KG1 (cell line): ENCODE data around the gene CEP72.

Experiments used
- DNase-seq: peaks from one replicate; lab custom pipeline; 2025; lab: John Stamatoyannopoulos, UW

Gene CEP72

DNA sequence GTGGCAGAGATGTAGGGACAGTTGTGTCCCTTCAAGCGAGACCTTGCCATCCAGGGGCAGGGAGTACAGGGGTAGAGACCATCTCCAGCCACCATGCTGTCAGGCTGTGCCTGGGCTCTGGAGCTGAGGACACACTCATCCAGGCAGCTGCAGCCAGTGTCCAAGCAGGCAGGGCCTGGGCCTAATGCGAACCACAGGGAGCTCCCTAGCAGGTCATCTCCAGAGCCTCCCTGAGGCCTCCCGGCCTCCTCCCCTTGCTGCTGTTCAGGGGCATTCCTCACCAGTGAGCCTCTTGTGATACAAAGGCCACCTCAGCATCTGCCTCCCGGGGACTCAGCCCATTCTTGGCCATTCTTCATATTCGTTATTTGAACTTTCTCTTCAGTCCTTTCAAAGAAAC is 46.0 kb downstream of the CEP72 start:
- DNase-seq, result no peak

DNA sequence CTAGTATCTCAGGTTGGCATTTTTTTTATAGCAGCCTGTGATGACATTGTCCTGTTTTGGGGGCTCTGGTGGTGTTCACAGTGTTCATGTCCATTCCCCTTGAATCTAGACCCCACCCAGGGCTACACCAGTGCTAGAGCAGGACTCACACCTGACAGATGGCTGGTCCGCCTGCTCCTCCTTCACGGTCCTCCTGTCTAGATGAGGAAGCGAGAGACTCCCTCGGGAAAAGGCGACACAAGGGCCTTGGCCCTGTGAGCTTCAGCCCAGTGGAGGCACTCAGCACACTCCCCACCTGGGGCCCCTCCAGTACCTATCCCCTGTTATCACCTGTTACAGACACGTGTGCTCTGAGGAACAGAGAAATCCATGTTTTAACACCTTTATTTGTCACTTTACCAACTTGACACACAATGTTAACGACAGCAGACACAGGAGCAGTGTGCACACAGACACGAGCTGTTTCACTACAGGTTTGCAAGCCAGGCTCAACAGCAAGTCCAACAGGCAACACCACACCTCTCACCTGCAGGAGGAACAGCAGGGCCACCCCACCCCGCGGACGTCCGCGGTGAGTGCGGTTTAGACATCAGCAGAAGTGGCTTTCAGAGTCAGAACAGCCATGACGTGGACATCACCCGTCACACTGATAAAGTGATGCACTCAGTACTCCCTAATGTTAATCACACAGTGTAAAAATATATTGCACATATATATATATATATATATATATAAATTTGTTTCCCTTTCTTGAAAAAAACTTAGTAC is 47.5 kb downstream of the CEP72 start:
- DNase-seq, result no peak

DNA sequence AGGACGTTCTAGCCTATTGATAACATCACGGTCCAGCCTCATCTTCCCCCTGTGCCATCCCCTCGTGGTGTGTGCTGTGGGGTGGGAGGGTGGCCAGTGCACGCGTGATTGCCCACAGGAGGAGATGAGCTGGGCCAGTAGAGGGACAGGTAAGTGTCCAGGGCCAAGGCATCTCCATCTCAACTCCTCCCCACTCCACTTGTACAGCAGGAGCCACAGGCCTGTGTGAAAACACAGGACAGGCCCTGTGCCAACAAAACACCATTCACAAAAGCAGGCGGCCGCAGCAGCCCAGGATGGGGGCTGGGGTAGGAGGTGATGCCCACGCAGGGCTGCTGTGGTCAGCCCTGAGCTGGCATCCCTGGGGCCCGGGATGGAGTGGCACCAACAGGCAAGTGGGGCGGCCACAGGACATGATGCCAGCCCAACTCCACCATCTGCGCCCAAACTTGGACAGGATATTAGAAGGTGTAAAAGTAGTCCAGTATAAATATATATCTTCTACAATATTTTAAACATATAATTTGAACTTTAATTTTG is 48.4 kb downstream of the CEP72 start:
- no peak for DNase-seq

DNA sequence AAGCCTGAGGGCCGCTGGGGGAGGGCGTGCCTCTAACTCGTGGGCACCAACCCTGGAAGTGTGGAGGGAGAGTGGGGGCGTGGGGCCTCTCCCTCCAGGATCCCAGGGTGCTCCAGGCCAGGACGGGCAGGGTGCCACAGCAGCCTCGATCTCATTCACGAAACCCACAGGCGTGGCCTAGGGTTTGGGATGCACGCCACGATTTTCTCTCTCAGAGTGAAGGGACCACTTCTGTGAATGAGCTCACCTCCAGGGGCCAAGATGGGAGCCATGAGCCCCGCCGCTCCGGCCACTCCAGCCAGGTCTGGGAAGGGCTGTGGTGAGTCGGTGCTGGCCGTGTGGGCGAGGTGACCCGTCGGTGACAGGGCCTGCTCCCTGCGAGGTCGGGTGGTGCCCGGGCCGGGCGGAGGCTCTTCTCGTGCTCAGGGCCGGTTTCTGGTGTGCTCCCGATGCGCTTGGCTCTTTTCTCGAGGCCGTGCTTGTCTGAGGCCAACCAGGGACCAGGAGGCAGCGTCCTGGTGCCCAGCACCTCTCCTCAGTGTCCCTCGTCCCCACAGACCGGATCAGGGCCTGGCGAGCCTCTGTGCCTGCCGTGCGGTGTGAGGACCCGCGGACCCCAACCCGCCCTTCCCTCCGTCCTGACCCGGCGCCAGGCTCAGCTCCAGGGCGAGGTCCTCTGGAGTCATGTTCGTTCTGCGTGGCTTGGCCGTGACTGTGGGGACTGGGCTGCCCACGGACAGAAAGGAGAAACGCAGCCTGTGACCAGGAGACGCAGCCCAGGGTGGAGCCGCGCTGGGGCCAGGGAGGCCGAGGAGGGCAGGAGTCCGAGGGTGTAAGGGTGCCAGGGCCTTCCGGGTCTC is 50.0 kb downstream of the CEP72 start:
- DNase-seq, result no peak

DNA sequence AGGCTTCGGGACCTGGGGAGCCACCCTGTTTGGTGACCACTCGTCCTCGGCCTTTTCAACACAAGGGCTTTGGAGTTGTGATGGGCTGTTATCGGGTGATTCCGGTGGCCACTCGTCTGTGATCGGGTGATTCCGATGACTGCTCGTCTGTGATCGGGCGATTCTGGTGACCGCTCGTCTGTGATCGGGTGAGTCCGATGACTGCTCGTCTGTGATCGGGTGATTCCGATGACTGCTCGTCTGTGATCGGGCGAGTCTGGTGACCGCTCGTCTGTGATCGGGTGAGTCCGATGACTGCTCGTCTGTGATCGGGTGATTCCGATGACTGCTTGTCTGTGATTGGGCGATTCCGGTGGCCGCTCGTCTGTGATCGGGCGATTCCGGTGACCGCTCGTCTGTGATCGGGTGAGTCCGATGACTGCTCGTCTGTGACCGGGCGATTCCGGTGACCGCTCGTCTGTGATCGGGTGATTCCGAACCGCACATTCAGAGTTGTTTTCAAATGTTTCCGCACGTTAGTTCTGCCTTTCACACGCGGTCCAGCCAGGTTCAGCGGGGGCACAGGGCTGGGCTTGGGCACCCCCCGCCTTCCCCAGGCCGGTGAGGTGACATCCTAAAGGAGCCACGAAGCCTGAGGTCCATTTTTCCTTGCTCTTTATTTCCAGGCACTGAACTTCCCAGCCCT is 50.8 kb downstream of the CEP72 start:
- DNase-seq, result no peak

DNA sequence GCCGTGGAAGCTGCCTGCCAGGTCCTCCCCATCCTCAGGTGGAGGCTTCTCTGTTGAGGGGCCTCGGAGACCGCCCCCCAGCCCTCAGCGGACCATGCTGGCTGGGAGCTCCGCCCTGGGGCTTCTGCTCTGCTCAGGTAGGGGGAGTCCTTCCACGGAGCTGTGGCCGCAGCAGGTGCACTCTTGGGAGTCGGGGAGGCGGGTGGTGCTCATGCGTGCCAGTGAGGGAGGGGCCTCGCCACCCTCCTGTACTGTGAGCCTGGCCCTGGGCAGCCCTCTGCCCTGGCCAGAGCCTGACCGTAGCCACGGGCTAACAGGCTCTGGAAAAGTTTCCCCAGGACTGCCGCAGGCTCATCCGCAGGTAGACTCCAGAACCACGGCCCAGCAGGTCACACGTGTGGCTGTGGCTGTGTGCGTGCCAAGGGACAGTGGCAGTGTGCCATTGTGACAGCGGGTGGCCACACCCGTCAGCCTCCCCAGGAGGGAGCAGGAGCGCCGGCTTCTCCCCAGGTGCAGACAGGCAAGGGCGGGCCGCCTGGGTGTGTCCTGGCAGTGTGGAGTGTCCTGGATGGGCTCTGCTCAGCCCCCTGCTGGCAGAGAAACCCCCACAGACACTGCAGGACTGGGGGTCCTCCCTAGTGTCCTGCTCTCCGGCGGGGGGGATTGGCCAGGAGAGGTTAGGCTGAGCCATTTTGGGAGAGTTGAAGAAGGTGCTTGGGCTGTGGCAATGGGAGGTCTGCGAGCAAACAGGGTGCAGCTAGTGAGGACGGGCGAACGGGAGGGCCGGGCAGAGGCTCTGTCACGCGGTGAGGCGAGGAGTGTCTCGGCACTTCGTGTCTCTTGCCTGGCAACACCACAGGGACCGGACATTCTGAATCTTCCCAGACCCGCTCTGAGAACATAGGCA is 51.5 kb downstream of the CEP72 start:
- DNase-seq, result no peak

DNA sequence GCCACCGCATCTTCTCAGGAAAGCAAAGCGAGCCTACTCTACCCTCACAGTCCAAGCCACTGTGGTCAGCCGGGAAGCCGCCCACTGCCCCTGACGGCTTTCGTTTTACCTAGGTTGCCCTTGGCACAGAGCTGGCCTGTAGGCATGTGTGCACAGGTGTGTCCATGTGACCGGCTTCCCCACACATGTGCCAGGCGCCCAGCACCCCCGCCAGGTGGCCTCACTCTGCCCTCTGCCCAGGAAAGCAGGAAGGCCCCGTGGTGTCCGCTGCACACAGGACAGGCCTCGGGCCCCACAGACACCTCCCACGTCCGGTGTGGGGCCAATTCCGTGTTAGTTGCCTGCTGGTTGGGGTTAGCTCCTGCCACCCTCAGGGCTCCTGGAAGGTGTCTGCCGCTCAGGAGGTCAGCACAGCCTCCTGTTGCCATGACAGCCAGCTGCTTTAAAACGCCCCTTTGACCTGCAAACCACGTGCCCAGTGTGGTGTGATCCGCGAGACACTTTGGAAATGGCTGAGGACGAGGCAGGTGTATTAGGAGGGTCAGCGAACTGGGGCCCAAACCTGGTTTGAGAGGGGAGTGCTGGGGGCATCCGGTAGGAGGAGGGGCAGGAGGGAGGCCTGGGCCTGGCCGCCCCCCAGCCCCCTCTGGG is 52.3 kb downstream of the CEP72 start:
- DNase-seq, result no peak

DNA sequence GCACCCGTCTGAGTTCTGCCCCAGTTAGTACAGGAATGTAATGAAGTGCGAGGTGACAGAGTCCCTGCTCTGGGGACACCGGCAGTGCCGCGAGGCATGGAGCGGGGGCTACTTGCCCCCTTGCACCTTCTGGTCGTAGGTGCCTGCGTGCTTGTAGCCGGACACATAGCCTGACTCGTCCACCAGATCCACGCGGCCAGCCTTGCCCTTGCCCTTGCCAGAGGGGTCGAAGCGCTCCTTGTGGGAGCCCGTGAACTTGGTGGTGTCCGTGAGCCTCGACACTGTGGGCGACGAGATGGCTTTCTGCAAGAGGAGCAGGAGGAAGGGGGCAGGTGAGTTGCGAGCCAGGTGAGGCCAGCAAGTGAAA is 52.8 kb downstream of the CEP72 start:
- DNase-seq, result no peak

DNA sequence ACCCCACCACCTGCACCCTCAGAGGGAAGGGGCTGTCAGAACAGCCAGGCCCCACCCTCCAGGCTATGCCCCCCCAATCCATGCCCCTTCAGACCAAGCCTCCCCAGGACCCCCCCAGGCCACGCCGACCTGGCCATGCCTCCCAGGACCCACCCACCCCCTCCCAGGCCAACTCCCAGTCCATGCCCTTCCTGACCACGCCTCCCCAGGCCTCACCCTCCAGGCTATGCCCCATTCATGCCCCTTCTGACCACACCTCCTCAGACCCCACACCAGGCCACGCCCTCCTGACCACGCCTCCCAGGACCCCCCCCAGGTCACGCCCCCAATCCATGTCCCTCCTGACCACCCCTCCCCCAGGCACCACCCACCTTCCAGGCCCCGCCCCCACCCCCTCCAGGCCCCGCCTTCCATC is 53.4 kb downstream of the CEP72 start:
- no peak for DNase-seq

DNA sequence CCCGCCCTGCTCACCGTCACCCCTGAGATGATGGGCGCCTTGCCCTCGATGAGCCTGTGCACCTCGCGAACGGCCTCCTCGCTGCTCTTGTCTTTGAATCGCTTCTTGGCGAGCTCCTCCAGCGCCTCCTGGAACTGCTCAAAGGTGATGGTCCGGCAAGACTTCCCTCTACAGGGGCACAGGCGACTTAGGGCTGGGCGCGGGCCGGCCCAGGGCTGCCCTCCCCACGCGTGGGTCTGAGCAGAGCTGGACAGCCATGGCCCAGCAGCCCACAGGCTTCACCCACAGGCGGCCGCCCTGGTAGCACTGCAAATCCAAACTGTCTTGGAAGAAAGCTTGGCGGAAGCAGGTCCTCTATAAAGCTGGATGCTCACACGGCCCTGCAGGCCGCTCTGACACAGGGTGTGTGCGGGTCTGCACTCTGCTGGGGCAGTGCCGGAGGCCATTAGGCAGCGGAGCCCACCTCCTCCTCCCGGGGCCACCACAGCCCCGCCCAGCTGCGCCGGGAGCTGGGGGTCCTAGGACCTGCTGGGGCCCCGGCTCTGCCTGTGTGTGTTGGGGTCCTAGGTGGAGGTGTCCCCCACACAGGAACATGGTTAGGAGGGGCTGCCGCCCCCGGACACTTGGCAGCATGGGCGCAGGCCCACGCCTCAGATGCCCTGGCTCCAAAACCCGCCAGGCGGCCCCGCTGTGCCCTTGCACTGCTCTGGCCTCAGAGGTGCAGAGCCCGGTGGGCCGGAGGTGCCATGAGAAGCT is 54.0 kb downstream of the CEP72 start:
- no peak for DNase-seq

DNA sequence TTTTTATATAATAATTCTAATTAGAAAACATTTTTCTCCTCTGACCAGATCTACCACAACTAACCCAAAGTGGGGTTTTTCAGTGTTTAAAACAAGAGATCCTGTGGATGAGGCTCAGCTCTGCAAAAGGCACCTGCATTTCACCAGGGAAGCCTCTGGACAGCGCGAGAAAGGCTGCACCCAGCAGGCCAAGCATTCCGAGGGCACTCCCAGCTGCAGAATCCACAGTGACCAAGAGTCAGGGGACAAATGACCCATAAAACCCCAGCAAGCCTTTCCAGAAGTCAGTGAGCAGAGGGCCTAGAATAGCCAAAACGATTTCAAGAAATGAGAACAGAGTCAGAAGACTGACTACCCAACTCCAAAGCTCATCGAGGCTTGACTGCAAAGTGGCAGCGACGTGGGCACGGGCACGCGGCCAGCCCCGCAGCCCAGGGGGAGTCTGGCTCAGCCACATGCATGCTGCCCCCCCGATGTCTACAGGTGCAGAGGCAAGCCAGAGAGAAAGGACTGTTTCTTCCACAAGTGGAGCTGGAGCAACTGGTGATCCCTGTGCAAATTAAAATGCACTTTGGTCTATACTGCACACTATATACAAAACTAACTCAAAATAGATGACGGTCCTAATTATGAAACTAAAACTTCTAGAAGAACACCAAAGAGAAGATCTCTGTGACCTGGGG is 54.8 kb downstream of the CEP72 start:
- no peak for DNase-seq

DNA sequence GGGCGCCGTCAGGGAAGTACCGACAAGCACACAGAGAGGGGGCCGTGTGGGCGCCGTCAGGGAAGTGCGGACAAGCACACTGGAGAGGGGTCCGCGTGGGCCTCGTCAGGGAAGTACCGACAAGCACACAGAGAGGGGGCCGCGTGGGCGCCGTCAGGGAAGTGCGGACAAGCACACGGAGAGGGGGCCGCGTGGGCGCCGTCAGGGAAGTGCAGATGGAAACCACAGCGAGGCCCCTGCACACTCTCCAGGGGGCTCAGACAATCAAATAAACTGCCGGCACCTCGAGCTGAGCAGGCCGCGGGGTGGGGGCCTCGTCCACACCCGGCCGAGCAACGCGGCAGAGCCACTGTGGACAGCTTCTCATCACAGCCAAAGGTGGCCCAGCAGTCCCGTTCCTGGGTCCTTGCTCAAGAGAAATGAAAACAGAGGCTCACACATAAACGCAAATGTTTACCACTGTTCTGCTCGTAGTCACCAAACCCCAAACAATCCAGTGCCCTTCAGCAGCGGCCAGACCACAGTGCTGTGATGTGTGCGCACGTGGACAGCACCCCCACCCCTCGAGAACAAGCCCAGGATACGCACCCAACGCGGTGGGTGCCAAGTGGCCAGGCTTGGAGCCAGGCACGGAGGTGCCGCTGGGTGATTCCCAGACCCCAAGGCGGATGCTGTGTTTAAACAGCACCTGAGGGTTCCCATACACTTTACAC is 56.3 kb downstream of the CEP72 start:
- no peak for DNase-seq

DNA sequence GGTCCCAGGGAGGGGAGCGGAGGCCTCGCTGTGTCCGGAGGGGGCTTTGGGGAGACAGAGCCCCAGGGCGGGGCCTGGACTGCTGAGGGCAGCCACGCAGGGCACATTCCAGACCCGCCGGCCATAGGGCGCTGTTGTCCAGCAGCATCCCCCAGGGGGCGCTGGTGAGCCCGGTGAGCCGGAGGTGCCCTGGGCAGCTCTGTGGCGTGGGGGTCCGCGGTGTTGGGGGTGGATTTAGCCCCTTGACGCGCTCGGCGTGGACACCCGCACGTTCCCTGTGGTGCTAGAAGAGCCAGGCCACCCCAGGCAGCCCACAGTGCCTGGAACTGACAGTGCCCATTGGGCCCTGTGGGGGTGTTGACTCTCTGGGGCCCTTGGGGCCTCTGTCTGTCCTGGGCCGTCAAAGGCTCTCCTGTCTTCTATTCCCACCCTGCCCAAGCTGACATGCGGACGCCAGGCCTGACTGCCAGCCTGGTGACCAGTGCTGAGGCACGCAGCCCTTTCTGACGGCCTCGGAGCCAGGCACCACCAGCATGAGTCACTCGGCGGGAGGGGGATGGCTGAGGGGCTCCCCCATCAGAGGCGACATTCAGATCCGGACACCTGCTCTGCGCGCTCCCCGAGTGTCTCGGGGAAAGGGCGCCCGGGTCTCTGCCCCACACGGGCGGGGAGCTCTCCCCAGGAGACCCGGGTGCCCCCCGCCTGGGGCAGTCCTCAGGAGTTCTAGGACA is 57.1 kb downstream of the CEP72 start:
- no peak for DNase-seq

DNA sequence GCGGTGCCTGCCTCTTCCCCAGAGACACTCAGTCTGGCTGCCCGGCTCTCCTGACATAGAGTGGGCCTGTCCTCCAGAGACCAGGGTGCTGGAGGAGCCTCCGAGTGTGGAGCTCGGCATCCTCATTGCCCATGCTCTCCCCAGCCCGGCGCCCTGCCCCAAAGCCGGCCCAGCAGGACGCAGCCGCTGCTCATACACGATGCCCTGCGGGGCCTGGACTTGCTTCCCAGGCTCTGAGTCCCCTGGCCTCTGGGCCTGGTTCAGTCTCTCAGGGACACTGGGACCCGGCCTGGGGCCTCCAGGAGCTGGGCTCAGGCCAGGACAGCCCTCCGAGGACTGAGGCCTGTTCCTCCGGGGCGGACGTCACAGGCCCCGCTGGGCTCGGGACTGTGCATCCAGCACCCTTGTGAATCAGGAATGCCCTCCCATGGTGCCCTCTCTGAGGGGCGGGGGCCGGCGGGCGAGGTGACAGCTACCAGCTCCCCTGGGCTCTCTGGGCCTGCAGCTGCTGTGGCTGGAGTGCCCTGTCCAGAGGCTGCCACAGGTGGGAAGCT is 57.8 kb downstream of the CEP72 start:
- DNase-seq, result no peak

DNA sequence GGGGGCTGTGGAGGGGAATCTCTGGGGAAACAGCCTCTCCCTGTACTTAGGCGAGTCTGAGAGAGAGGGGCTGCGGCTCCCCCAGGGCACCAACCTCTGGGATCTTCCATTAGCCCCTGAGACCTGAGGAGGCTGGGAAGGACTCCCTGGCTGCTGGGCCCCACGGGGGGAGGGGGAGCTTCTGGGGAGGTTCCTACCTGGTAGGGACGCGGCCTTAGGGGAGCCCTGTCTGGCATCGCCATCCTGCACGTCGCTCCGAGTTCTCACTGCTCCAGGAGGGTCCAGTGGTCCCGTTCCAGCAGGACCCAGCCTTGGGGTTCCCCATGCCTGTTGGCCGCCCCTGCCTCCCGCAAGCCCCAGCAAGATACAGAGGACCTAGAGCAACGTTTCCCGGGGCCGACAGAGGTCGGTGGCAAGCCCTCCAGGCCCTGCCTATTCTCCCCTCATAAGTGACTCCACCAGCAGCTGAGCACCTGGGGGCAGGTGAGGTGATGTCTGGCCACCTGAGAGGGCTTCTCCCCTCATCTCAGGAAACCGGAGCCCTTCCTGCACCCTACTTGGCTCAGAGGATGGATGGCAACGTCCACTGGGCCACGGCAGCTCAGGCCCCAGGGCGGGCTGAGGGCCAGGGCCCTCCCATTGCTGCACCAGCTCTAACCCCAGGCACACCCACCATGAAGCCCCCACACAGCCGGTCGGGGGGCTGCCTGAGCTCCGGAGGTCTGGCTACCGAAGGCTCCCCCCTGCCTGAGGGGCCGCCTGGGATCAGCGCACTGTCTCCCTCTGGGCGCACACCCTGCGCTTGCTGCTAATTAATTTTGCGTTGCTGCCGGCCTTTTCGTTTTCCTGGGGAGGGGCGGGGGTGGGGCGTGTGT is 58.5 kb downstream of the CEP72 start:
- no peak for DNase-seq

DNA sequence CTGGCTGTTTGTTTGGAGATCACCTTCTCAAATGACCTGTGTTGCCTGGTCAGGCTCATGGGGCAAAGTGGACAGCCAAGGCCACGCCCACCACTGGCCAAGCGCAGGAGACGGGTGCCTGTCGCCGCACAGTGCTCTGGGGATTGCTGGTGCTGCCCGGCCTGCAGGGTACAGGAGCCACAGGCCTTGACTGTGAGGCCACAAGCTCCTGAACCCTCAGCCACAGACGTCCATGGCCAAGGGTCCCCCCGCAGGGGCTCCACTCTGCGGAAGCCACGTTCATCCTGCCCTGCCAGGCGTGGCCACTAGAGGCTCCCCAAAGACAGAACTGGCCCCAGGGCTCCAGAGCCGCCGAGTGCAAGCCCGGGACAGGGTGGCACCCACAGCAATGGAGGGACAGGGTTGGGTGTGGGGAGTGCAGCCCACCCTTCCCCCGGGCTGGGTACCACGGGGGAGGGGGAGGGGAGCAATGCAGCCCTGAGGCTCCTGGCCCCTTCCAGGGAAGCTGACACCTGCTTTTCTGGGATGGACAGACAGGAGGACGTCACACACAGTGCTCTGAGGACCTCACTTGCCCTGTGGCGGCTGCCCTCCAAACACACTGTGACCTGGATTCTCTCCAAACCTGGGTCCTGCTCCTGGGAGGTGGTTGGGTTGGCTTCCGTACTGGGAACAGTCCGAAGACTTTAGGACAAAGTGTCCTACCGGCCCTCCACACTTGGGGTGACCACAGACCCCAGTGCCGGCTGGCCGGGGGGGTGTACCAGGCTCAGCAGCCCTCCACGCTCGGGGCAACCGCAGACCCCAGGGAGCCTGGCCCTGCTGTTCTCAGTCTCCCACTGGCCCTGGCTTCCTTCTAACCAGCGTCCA is 59.6 kb downstream of the CEP72 start:
- DNase-seq, result no peak
